DND-41 (cell line): Measurements from ENCODE around the gene ALDH3B1.
A peak's percentile ranks its signal among the peaks of the same experiment; 100 is the strongest.

Experiments used
- ATAC-seq: fragments of 200-7000 bp; cut with Tn5 transposase; 3 replicates; pipeline ENCODE4 v1.9.1; 2021; ENCODE audit warnings: low read depth; ENCODE audit not compliant: insufficient read depth
- DNase-seq: peaks from one replicate; pipeline ENCODE4 v3.0.0-alpha.2; 2020
- H2AFZ ChIP-seq: 2 replicates; pipeline ENCODE4 v1.6.0; 2012; ENCODE audit warnings: low read depth, low read length
- H3K27ac ChIP-seq: 2 replicates; pipeline ENCODE4 v1.5.1; 2012; ENCODE audit warnings: low read length, inconsistent platforms
- H3K27me3 ChIP-seq: fragments of 200-600 bp; sonication (generic); 2 replicates; pipeline ENCODE4 v1.6.0; 2012; ENCODE audit warnings: low read length, mild to moderate bottlenecking, inconsistent platforms; ENCODE audit not compliant: insufficient read depth, poor library complexity
- H3K36me3 ChIP-seq: 2 replicates; pipeline ENCODE4 v1.5.1; 2012; ENCODE audit warnings: low read length, inconsistent platforms; ENCODE audit not compliant: insufficient read depth
- H3K4me1 ChIP-seq: 2 replicates; pipeline ENCODE4 v1.5.1; 2012; ENCODE audit warnings: mild to moderate bottlenecking, low read length; ENCODE audit not compliant: insufficient read depth
- H3K4me2 ChIP-seq: 2 replicates; pipeline ENCODE4 v1.6.0; 2012; ENCODE audit warnings: mild to moderate bottlenecking, moderate library complexity, low read length, inconsistent platforms; ENCODE audit not compliant: insufficient read depth
- H3K4me3 ChIP-seq, 2 experiments: fragments of 200-600 bp in 1 of 2; shearing (Covaris generic) in 1 of 2; 2 replicates each; pipeline ENCODE4 v1.5.1; 2012 to 2016; ENCODE audit warnings: inconsistent platforms in 2 of 2, low read length in 2 of 2, mild to moderate bottlenecking in 2 of 2, low read depth in 1 of 2, moderate library complexity in 1 of 2
- H3K79me2 ChIP-seq: 2 replicates; pipeline ENCODE4 v1.6.0; 2012; ENCODE audit warnings: low read length, inconsistent platforms; ENCODE audit not compliant: insufficient read depth
- H3K9ac ChIP-seq: 2 replicates; pipeline ENCODE4 v1.6.0; 2012; ENCODE audit warnings: low read depth, mild to moderate bottlenecking, inconsistent platforms, low read length, moderate library complexity
- H3K9me3 ChIP-seq: 2 replicates; pipeline ENCODE4 v1.5.1; 2012; ENCODE audit warnings: low read length, moderate library complexity, mild to moderate bottlenecking, inconsistent platforms; ENCODE audit not compliant: insufficient read depth, severe bottlenecking
- H4K20me1 ChIP-seq: 2 replicates; pipeline ENCODE4 v1.6.0; 2012; ENCODE audit warnings: low read length; ENCODE audit not compliant: insufficient read depth
- EZH2 ChIP-seq: IDR thresholded peaks from 3 replicates; pipeline ENCODE4 v1.6.1; 2012; ENCODE audit warnings: borderline replicate concordance, low read depth, mild to moderate bottlenecking, moderate library complexity, low read length, inconsistent platforms; ENCODE audit not compliant: severe bottlenecking
- TF ChIP-seq, protein P1 (sequence below): IDR thresholded peaks from 2 replicates; pipeline ENCODE4 v1.5.1; 2012; ENCODE audit warnings: borderline replicate concordance, low read length, moderate library complexity, mild to moderate bottlenecking; ENCODE audit not compliant: poor library complexity, severe bottlenecking; ENCODE audit errors: extremely low read depth

Gene ALDH3B1

DNA sequence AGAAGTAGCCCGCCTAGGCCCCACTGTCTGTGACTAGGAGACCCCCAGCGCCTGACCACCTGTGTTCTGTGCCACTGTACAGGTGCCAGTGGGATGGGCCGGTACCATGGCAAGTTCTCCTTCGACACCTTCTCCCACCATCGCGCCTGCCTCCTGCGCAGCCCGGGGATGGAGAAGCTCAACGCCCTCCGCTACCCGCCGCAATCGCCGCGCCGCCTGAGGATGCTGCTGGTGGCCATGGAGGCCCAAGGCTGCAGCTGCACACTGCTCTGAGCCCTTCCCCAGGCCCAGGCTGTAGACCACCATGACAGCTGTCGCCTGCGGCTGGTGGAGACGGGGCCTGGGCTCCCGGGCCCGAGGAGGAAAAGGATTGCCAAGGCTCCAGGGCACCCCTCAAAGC is 17.5 kb downstream of the ALDH3B1 start:
- no peak for ATAC-seq
- Histone ChIP-seq H3K4me1 (peaks cover 41% of the 10 kb centered on the region), H3K9ac (no peak overlapping the region), H3K27ac (no peak overlapping the region), H3K36me3 (peaks cover 9% of the 10 kb centered on the region), H3K4me3 (no peak overlapping the region), H3K27me3 (no peaks in the 10 kb centered on the region), H3K79me2 (peaks cover 27% of the 10 kb centered on the region), H3K9me3 (no peaks in the 10 kb centered on the region), H4K20me1 (peaks cover 12% of the 10 kb centered on the region; the same call in 1 of the 2 replicates), H3K4me2 (no peak overlapping the region), H2AFZ (no peak overlapping the region)
- DNase-seq, result no peak
- no peak for TF ChIP-seq EZH2
- TF ChIP-seq, protein P1, sequence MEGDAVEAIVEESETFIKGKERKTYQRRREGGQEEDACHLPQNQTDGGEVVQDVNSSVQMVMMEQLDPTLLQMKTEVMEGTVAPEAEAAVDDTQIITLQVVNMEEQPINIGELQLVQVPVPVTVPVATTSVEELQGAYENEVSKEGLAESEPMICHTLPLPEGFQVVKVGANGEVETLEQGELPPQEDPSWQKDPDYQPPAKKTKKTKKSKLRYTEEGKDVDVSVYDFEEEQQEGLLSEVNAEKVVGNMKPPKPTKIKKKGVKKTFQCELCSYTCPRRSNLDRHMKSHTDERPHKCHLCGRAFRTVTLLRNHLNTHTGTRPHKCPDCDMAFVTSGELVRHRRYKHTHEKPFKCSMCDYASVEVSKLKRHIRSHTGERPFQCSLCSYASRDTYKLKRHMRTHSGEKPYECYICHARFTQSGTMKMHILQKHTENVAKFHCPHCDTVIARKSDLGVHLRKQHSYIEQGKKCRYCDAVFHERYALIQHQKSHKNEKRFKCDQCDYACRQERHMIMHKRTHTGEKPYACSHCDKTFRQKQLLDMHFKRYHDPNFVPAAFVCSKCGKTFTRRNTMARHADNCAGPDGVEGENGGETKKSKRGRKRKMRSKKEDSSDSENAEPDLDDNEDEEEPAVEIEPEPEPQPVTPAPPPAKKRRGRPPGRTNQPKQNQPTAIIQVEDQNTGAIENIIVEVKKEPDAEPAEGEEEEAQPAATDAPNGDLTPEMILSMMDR, result no peak

DNA sequence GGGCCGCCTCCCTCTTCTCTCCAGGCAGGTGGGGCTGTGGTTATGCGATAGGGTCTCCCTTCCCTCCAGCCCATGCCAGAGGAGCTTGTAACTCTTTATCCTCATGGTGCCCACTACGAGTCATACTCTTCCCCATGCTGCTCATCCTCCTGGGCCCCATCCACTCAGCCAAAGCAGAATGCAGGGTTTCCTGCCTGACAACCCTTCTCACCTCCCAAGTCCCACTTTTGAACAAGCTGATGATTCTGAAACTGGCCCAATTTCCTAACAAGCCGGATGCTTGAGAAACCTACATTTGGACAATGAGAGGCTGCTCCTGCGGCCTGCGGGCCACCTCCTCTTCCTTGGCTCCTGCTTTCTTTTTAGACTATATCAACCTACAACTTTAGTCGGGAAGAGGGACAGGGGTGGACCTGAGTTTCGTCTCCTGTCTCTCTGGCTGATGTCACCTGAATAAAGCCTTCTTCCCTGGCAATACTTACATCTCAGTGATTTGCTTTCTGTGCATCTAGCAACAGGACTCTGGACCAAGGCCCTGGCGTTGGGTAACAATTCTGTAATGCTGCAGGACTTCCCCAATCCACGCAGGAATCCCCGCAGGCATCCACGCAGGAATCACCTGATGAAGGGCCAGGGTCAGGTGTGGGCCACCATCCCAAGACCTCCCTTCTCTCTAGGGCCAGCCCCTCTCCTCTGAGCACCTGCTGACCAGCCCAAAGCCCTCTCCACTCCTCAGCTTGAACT is 18.8 kb downstream of the ALDH3B1 start:
- ATAC-seq, result no peak
- H3K4me3 ChIP-seq, result peak overlapping the region in 1 of 2 experiments; percentile 80; a peak in 2 of 4 replicates
- TF ChIP-seq EZH2, result no peak
- TF ChIP-seq, protein P1, result no peak
- H3K79me2 ChIP-seq, result peaks cover 31% of the 10 kb centered on the region
- H3K36me3 ChIP-seq, result peaks cover 22% of the 10 kb centered on the region
- H3K27ac ChIP-seq, result peak overlapping the region; percentile 81
- H2AFZ ChIP-seq, result no peak overlapping the region
- H3K4me2 ChIP-seq, result peak overlapping the region; percentile 79
- no peaks in the 10 kb centered on the region for H3K27me3 ChIP-seq
- peaks cover 20% of the 10 kb centered on the region; the same call in 1 of the 2 replicates for H4K20me1 ChIP-seq
- no peak for DNase-seq
- H3K9me3 ChIP-seq, result no peaks in the 10 kb centered on the region
- peak overlapping the region; percentile 70 for H3K9ac ChIP-seq
- peaks cover 44% of the 10 kb centered on the region for H3K4me1 ChIP-seq

DNA sequence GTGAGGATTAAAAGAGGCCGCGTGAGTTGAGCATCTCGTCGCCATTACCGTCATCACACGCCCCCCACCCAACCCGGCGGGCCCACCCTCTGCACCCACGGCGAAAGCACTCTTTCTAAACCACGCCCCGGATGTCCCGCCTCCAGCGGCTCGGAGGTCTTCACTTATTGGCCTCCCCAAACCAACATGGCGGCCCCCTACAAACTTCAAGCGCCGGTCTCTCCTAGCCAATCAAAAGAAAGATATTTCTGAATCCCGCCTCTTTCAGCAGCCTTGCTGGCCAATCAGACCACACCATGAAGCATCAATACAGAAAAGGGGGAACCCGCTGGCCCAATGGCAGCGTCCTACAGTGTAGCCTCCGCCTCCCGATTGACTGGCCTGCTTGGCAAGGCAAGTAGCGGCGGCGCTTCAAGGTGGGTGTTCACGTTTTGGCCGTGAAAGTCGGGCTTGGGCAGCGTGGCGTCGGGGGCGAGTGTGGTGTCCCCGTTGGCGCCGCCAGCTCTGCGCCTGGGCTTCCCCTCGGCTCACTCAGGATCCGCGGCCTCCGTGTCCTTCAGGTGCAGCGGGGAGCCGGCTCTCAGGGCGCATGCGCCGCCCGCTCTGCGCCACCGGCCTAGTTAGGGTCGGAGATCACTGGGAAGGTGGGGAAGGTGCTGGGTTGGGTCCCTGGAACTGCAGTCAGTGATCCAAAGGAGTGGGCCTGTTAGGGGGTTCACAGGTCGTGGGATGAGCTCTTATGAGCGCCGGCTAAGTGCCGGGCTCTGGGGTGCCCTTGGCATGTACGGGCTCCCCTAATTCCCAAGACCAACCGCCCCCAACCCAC is 20.4 kb downstream of the ALDH3B1 start, which contains the start of gene NDUFS8:
TSS of gene NDUFS8 (plus strand) at position 364 of the 826 bp plus-strand sequence. CDS start 1,471 bp downstream, outside the sequence.
- H2AFZ ChIP-seq, result peak within 1 kb of the TSS; percentile 86
- peaks cover 20% of the 10 kb centered on the region; the same call in 1 of the 2 replicates for H4K20me1 ChIP-seq
- H3K9ac ChIP-seq, result peak within 1 kb of the TSS; percentile 78
- H3K4me1 ChIP-seq, result peaks cover 44% of the 10 kb centered on the region
- no peaks in the 10 kb centered on the region for H3K9me3 ChIP-seq
- peak; percentile 96 for ATAC-seq
- peak within 1 kb of the TSS; percentile 43 to 88 for H3K4me3 ChIP-seq
- no peak for TF ChIP-seq EZH2
- TF ChIP-seq, protein P1, result peak; percentile 3
- peak; percentile 99 for DNase-seq
- peaks cover 30% of the 10 kb centered on the region for H3K36me3 ChIP-seq
- H3K27ac ChIP-seq, result peak within 1 kb of the TSS; percentile 81
- H3K27me3 ChIP-seq, result no peaks in the 10 kb centered on the region
- H3K4me2 ChIP-seq, result peak within 1 kb of the TSS; percentile 88
- peaks cover 31% of the 10 kb centered on the region for H3K79me2 ChIP-seq
